ENCODE results near the gene KREMEN1. TPM values are rescaled to one million over a fixed set of nuclear protein-coding genes. Genes with fewer than 3 reads are reported as not detected.

Gene KREMEN1
- total and polyA plus RNA-seq, 3 donors from 2014 or later = 42.5 to 54.9 (median 54.5) TPM

DNA sequence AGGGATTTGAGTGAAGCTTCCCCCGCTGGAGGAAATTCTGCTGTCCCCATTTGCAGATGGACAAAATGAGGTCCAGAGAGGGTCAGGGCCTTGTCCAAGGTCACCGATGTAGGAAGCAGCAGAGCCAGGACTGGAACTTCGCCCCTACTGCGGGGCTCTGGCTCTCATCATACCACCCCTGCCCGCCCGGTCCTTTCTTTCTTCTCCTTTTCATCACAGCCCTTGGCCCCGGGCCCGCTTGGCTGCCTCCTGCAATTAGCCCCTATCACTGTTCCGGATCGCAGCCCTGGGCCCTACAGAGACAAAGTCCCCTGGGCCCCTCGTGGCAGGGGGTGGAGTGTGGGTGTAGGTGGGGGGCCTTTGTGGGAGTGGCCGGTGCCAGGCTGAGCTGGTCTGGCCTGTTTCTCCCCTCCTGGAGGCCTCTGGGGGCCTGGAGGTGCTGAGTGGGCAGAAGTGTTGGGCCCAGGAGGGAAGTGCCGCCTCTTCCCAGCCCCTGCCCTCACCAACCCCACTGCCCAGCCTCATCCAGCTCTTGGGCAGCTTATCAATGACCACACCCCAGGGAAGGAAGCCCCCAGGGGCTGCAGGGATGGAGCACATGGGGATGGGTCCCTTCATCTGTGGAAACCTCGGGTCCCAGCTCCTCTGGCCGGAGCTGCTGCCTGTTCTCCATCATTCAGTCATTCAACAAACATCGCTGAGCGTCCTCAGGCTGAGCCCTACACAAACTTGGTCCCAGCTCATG lies 136.2 kb downstream of the KREMEN1 start:
- no peak for DNase-seq
- Histone ChIP-seq H3K4me1 (peaks cover 5% of the 10 kb centered on the region), H3K27ac (no peak overlapping the region), H3K9me3 (no peaks in the 10 kb centered on the region), H3K27me3 (no peaks in the 10 kb centered on the region), H3K36me3 (ENCODE audit: low read depth, missing control alignments) (no peaks in the 10 kb centered on the region), H3K4me3 (no peak overlapping the region)
- intact Hi-C loops (cut with DNase I; ENCODE audit: low total_unique reads) = no loop called here
- TF ChIP-seq POLR2A (IDR thresholded peaks at IDR 0.05) = no peak
- TF ChIP-seq, protein P1, sequence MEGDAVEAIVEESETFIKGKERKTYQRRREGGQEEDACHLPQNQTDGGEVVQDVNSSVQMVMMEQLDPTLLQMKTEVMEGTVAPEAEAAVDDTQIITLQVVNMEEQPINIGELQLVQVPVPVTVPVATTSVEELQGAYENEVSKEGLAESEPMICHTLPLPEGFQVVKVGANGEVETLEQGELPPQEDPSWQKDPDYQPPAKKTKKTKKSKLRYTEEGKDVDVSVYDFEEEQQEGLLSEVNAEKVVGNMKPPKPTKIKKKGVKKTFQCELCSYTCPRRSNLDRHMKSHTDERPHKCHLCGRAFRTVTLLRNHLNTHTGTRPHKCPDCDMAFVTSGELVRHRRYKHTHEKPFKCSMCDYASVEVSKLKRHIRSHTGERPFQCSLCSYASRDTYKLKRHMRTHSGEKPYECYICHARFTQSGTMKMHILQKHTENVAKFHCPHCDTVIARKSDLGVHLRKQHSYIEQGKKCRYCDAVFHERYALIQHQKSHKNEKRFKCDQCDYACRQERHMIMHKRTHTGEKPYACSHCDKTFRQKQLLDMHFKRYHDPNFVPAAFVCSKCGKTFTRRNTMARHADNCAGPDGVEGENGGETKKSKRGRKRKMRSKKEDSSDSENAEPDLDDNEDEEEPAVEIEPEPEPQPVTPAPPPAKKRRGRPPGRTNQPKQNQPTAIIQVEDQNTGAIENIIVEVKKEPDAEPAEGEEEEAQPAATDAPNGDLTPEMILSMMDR (IDR thresholded peaks at IDR 0.05) = no peak
- WGBS, 2 donors = 68 to 71% methylated on average over 16 to 17 of the region's 17 CpGs

DNA sequence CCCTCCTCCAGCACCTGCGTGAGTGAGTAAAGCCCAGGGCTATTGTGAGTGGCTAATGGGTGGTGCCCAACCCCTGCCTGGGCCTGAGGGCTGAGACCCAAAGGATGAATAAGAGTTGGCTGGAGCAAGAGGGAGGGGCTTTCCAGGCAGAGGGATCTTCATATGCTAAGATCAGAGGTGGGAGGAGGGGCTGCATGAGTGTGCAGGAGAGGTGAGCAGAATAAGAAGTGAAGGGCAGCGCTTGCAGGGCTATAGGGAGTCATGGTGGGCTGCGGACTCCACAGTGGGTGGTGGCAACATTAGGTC lies 136.7 kb downstream of the KREMEN1 start:
- intact Hi-C loops (cut with DNase I; ENCODE audit: low total_unique reads) = no loop called here
- Histone ChIP-seq H3K9me3 (no peaks in the 10 kb centered on the region), H3K27ac (no peak overlapping the region), H3K4me3 (no peak overlapping the region), H3K27me3 (no peaks in the 10 kb centered on the region), H3K4me1 (peaks cover 5% of the 10 kb centered on the region), H3K36me3 (ENCODE audit: low read depth, missing control alignments) (no peaks in the 10 kb centered on the region)
- 92 to 96% methylated on average over 3 of the region's 3 CpGs for WGBS, 2 donors
- no peak for DNase-seq
- no peak for TF ChIP-seq POLR2A (IDR thresholded peaks at IDR 0.05)
- TF ChIP-seq, protein P1 (IDR thresholded peaks at IDR 0.05) = no peak

DNA sequence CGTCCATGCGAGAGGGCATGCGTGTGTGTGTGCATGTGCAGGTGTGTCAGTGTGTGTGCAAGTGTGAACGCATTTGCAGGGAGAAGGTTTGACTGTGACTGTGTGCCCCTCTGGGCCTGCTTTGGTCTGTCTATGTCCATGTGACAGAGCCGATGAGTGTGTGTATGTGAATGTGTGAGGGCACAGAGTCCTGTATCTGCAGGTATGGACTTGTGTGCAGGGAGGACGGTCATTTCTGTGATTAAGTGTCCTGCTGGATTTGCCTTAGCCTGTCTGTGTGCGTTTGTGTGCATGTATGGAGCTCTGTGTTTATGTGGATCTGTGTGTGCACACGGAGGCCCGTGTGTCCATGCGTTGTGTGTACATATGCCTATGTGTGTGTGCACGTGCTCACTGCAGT lies 138.2 kb downstream of the KREMEN1 start:
- Histone ChIP-seq H3K4me1 (peaks cover 5% of the 10 kb centered on the region), H3K27me3 (no peaks in the 10 kb centered on the region), H3K36me3 (ENCODE audit: low read depth, missing control alignments) (no peaks in the 10 kb centered on the region), H3K9me3 (no peaks in the 10 kb centered on the region), H3K4me3 (no peak overlapping the region), H3K27ac (no peak overlapping the region)
- no peak for DNase-seq
- WGBS, 2 donors = 77 to 87% methylated on average over 5 to 11 of the region's 11 CpGs
- intact Hi-C loops (cut with DNase I; ENCODE audit: low total_unique reads) = no loop called here
- no peak for TF ChIP-seq POLR2A (IDR thresholded peaks at IDR 0.05)

DNA sequence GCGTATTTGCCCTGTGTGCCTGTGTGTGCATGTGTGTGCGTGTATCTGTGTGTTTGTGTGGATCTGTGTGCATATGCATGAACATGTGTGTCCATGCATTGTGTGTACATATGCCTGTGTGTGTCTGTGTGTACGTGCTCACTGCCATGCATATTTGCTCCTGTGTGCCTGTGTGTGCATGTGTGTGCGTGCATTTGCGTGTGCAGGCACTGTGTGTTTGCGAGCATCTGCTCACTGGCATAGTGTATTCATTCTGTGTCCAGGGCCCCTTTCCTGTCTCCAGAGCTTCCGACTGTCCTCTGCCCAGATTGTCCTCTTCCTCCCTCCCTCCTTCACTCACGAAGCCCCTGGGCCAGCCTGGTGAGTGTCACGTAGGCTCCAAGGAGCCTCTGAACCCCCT lies 138.6 kb downstream of the KREMEN1 start:
- H3K9me3 ChIP-seq = no peaks in the 10 kb centered on the region
- TF ChIP-seq, protein P1 (IDR thresholded peaks at IDR 0.05) = no peak
- TF ChIP-seq POLR2A (IDR thresholded peaks at IDR 0.05) = no peak
- intact Hi-C loops (cut with DNase I; ENCODE audit: low total_unique reads) = no loop called here
- H3K36me3 ChIP-seq (ENCODE audit: low read depth, missing control alignments) = no peaks in the 10 kb centered on the region
- H3K4me1 ChIP-seq = peaks cover 2% of the 10 kb centered on the region
- no peak for DNase-seq
- no peak overlapping the region for H3K27ac ChIP-seq
- 89 to 94% methylated on average over 5 to 9 of the region's 9 CpGs for WGBS, 2 donors
- H3K27me3 ChIP-seq = no peaks in the 10 kb centered on the region
- no peak overlapping the region for H3K4me3 ChIP-seq

DNA sequence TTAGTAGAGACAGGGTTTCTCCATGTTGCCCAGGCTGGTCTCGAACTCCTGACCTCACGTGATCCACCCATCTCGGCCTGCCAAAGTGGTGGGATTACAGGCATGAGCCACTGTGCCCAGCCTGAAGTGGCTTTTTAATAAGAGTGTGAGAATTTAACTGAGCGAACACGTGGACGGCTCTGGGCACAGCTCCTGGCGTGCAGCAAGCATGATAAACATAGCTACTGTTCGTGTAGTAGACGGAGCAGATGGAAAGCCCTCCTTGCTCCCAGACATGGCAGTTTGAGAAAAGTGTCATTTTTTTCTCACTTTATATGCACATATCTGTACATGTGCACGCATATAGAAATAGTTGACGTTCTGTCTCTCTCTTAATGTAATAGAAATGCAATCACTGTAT lies 139.9 kb downstream of the KREMEN1 start:
- Histone ChIP-seq H3K4me1 (peaks cover 12% of the 10 kb centered on the region), H3K27me3 (no peaks in the 10 kb centered on the region), H3K27ac (no peak overlapping the region), H3K36me3 (ENCODE audit: low read depth, missing control alignments) (no peaks in the 10 kb centered on the region), H3K9me3 (no peaks in the 10 kb centered on the region), H3K4me3 (no peak overlapping the region)
- TF ChIP-seq, protein P1 (IDR thresholded peaks at IDR 0.05) = no peak
- no peak for TF ChIP-seq POLR2A (IDR thresholded peaks at IDR 0.05)
- no peak for DNase-seq
- WGBS, 2 donors = 81 to 86% methylated on average over 11 of the region's 11 CpGs
- intact Hi-C loops (cut with DNase I; ENCODE audit: low total_unique reads) = no loop called here
